HAP-1 (cell line): Measurements from ENCODE around the gene B3GALT5.

Experiments used
- DNase-seq, 2 experiments: peaks; one replicate each; pipeline ENCODE4 v3.0.0-alpha.2; 2016 to 2020; ENCODE audit warnings: low spot score in 2 of 2
- H3K27me3 ChIP-seq: fragments of 250-450 bp; sonication (Bioruptor Pico); 2 replicates; pipeline ENCODE4 v1.5.1; 2020; ENCODE audit warnings: low read depth, mild to moderate bottlenecking, moderate library complexity
- H3K36me3 ChIP-seq: fragments of 250-450 bp; sonication (Bioruptor Pico); replicated peaks from 2 replicates; pipeline ENCODE4 v1.5.1; 2020; ENCODE audit warnings: mild to moderate bottlenecking
- H3K4me1 ChIP-seq: fragments of 250-450 bp; sonication (Bioruptor Pico); 2 replicates; pipeline ENCODE4 v1.5.1; 2020; ENCODE audit warnings: mild to moderate bottlenecking
- H3K4me3 ChIP-seq: fragments of 250-450 bp; sonication (Bioruptor Pico); 2 replicates; pipeline ENCODE4 v1.5.1; 2020; ENCODE audit warnings: mild to moderate bottlenecking, moderate library complexity
- H3K9me3 ChIP-seq: fragments of 250-450 bp; sonication (Bioruptor Pico); 2 replicates; pipeline ENCODE4 v1.5.1; 2020; ENCODE audit warnings: mild to moderate bottlenecking, moderate library complexity
- in situ Hi-C: fragments of 300-500 bp; cut with MboI; formaldehyde crosslinking; loops from 3 replicates; pipeline ENCODE4 v1.14.3; 2020; ENCODE audit warnings: low sequenced_read_pairs, inconsistent platforms, mixed read lengths

B3GALT5 gene

DNA sequence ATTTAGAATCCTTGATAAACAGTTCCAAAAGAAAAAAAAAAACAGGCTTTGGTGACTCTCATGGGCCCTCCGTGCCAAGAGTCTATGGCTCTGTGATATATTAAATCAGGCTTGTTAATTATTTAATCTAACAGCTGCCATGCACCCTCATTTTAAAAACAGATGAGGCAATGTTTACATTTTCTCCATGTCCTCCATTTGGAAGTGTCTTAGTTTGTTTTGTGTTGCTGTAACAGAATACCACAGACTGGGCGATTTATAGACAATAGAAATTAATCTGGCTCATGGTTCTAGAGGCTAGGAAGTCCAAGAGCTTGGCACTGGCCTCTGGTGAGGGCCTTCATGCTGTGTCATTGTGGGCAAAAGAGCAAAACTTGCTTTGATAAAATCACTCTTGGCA is 58.0 kb downstream of the B3GALT5 start:
- Histone ChIP-seq H3K4me1 (no peaks in the 10 kb centered on the region), H3K27me3 (no peaks in the 10 kb centered on the region), H3K4me3 (no peak overlapping the region), H3K36me3 (no peaks in the 10 kb centered on the region), H3K9me3 (peaks cover 2% of the 10 kb centered on the region; the same call in 1 of the 2 replicates)
- DNase-seq = no peak
- in situ Hi-C loops = no loop called here

DNA sequence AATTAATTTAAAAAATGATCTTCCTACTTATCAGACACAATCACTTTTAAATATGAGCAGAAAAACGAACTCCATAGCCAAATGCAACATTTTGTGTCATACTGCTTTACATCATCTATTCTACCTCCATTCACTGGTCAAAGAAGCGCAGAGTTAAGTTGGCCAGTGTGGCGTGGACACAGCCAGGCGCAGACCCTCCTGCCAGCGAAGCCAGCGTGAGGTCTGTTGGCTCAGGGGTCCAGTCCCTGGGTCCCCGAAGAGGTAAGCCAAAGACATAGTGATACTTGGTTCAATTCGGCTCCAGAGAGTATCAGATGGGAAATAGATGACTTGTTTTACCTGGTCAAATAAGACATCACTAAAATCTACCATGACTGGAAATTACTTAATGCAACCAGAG is 59.2 kb downstream of the B3GALT5 start:
- H3K4me3 ChIP-seq = no peak overlapping the region
- DNase-seq = no peak
- no peaks in the 10 kb centered on the region for H3K27me3 ChIP-seq
- no peaks in the 10 kb centered on the region for H3K36me3 ChIP-seq
- in situ Hi-C loops = no loop called here
- H3K4me1 ChIP-seq = no peaks in the 10 kb centered on the region
- peaks cover 2% of the 10 kb centered on the region; the same call in 1 of the 2 replicates for H3K9me3 ChIP-seq

DNA sequence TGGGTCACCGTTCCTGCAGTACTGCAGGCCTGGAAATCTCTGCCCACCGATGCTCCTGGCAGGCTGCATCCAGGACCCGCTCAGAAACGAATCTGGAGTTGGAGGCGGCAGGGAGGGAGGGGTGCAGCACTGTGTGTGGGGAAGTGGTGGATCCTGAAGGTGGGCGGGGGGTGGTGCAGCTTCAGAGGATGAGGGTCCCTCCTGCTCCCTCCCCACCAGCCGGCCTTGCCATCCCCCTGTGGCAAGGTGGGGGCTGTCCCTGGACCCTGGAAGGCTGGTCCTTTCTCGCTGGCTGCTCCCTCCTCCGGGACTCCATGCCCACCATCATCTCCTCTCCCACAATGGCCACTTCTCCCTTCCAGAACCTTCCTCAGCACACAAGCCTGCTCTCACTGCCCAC is 60.4 kb downstream of the B3GALT5 start:
- no peaks in the 10 kb centered on the region for H3K36me3 ChIP-seq
- H3K4me1 ChIP-seq = no peaks in the 10 kb centered on the region
- H3K9me3 ChIP-seq = peaks cover 4% of the 10 kb centered on the region; the same call in 1 of the 2 replicates
- no peaks in the 10 kb centered on the region for H3K27me3 ChIP-seq
- in situ Hi-C loops = no loop called here
- H3K4me3 ChIP-seq = no peak overlapping the region
- DNase-seq = no peak

DNA sequence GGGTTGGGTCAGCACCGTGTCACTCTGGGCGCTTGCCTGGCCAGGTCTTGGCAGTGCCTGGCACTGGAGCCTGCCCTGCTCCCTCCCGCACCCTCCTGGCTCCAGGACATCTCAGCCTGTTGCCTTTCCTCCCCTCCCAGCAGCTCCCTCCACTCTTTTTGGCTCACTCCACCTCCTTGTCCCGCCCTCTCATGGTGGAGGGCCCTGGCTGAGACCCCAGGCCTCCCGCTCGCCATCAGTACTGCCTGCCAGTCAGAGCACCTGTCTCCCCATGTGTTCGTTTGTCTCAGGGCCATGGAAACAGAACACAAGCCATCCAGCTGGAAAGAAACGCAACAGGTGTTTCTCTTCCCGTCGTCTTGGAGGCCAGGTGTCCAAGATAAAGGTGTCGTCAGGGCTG is 61.0 kb downstream of the B3GALT5 start:
- Histone ChIP-seq H3K9me3 (peaks cover 4% of the 10 kb centered on the region; the same call in 1 of the 2 replicates), H3K36me3 (no peaks in the 10 kb centered on the region), H3K4me3 (no peak overlapping the region), H3K27me3 (no peaks in the 10 kb centered on the region), H3K4me1 (no peaks in the 10 kb centered on the region)
- in situ Hi-C loops = no loop called here
- no peak for DNase-seq

DNA sequence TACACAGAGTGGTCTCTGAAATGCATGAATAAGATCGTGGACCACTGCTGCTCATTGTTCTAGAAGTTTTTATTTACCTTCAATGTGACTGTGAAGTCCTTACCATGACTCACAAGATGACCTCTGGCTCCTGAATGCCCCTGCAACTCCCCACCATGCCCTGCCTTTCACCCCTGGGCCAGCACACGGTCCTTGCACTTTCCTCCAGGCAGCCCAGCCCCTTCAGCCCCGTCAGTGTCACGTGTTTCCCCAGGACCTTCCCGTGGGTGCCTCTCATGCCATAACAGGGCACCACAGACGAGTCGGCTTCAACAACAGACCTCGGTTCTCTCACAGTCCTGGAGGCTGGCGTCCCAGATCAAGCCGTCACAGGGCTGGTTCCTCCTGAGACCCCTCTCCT is 62.1 kb downstream of the B3GALT5 start:
- peaks cover 4% of the 10 kb centered on the region; the same call in 1 of the 2 replicates for H3K9me3 ChIP-seq
- in situ Hi-C loops = no loop called here
- no peak for DNase-seq
- no peaks in the 10 kb centered on the region for H3K27me3 ChIP-seq
- H3K4me3 ChIP-seq = no peak overlapping the region
- H3K36me3 ChIP-seq = no peaks in the 10 kb centered on the region
- H3K4me1 ChIP-seq = no peaks in the 10 kb centered on the region

DNA sequence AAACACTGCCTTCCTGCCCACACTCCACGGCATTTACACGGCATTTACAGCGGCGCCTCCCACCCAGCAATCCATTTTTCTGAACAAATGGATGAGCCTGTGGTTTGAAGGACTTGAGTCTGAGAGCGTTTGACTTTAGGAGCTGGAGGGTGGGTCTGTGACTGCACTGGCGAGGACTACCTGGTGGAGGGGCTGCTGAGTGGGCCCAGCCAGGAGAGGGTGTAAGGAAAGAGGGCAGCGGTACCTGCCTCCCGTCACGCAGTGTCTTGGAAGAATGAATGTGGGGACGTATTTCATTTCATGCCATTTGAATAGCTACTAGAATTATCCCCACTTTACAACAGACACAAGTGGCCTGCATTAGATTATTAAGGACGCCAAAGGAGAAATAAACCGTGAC is 62.9 kb downstream of the B3GALT5 start:
- in situ Hi-C loops = no loop called here
- H3K4me3 ChIP-seq = no peak overlapping the region
- no peaks in the 10 kb centered on the region for H3K4me1 ChIP-seq
- peaks cover 4% of the 10 kb centered on the region; the same call in 1 of the 2 replicates for H3K9me3 ChIP-seq
- H3K36me3 ChIP-seq = no peaks in the 10 kb centered on the region
- no peak for DNase-seq
- H3K27me3 ChIP-seq = no peaks in the 10 kb centered on the region

DNA sequence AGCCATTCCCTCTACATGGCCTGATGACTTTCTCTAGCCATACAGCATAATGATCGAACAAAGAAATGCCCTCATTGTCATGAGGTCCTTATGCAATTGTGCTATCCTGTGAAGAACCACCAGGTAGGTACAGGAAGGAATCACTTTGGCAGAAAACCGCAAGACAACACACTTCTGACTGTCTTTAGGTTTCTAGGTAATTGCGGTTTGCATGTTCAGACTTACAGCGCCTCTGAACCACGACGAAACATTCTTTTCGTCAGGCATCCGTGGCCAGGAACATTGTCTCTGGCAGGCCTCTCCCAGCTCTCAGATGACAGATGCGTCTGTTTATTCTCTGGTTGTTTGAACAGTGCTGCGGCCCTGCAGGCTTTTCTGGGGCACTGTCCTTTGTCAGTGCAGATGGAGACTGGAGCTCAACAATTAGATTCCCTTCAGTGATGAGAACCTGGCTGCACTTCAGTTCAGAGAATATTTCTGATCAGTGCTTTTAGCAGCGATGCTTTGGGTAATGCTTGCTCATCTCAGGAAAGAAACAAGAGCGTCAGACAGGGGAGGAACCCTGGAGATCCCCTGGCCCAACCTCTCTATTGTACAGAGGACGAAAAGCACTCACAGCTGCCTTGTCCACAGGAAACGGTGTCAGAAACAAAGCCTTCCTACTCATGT is 63.4 kb downstream of the B3GALT5 start:
- no peak overlapping the region for H3K4me3 ChIP-seq
- peaks cover 4% of the 10 kb centered on the region; the same call in 1 of the 2 replicates for H3K9me3 ChIP-seq
- H3K27me3 ChIP-seq = no peaks in the 10 kb centered on the region
- no peaks in the 10 kb centered on the region for H3K4me1 ChIP-seq
- H3K36me3 ChIP-seq = no peaks in the 10 kb centered on the region
- in situ Hi-C loops = no loop called here
- no peak for DNase-seq

DNA sequence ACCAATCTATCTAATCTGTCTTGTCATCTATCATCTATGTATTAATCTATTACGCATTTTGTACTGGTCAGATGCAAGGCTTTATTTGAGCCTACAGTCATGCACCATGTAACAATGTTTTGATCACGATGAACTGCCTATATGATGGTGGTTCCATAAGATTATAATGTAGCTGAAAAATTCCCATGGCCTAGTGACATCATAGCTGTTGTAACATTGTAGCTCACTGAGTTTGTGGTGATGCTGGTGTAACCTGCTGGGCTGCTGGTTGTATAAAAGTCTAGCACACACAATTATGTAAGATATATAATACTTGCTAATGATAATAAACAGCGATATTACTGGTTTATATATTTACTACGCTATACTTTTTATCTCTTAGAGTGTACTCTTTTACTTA is 67.5 kb downstream of the B3GALT5 start:
- H3K9me3 ChIP-seq = 0 out of 2 replicates have a peak, but pooled peaks cover 2% of the 10 kb centered on the region
- H3K4me3 ChIP-seq = no peak overlapping the region
- no peaks in the 10 kb centered on the region for H3K4me1 ChIP-seq
- no peak for DNase-seq
- H3K27me3 ChIP-seq = no peaks in the 10 kb centered on the region
- no peaks in the 10 kb centered on the region for H3K36me3 ChIP-seq
- in situ Hi-C loops = no loop called here

DNA sequence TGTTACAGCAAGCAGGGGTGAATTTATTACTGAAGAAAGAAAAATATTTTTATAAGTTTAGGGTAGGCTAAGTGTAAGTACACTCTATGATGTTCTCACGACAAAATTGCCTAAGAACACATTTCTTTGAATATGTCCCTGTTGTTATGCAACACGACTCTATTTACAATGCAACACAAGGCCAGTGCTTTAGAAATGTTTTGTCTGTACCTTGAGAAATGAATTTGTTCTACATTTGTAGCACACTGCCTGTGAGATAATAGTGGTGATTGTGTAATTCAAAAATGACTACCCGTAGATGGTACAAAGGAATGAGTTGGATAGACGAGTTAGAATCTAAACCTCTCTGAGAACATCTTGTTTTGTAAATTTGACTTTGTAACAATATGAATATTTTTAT is 68.5 kb downstream of the B3GALT5 start:
- no peak overlapping the region for H3K4me3 ChIP-seq
- DNase-seq = no peak
- H3K36me3 ChIP-seq = no peaks in the 10 kb centered on the region
- 0 out of 2 replicates have a peak, but pooled peaks cover 2% of the 10 kb centered on the region for H3K9me3 ChIP-seq
- in situ Hi-C loops = no loop called here
- H3K27me3 ChIP-seq = no peaks in the 10 kb centered on the region
- no peaks in the 10 kb centered on the region for H3K4me1 ChIP-seq

DNA sequence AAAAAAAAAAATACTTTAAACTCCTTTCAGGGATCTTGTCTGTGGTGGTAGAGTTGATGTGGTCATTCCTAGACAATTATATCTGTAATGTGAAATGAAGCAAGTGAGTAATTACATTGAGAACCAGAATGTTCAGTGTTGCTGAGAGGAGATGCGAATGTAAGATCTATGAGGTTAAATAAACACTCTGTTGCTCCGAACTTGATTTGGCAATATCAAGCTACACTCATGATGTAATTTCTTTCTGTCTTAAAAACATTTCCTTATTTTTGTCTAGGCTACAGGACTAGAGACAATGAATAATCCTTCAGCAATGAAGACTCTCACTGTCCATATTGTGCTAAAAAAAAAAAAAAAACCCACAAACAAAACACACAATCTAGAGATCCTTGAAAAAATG is 69.1 kb downstream of the B3GALT5 start:
- no peaks in the 10 kb centered on the region for H3K36me3 ChIP-seq
- 0 out of 2 replicates have a peak, but pooled peaks cover 2% of the 10 kb centered on the region for H3K9me3 ChIP-seq
- no peak for DNase-seq
- no peaks in the 10 kb centered on the region for H3K4me1 ChIP-seq
- H3K27me3 ChIP-seq = no peaks in the 10 kb centered on the region
- in situ Hi-C loops = no loop called here
- H3K4me3 ChIP-seq = no peak overlapping the region

DNA sequence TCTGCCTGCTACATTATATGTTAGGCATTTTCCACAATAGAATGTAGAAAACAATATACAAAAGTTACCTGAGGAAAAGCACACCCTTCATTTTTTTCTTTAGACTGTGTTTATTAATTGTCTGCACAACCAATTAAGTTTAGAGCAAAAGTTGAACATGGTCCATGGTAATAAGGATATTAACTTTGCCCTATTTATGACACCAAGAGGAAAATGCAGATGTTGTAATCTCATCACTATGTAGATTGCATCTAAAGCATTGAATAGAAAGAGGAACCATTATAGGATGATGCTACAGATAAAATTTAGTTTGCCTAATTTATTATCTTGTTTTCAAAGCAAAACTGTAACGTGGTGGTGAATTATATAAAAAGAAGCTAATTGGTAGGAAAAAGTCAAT is 72.5 kb downstream of the B3GALT5 start:
- Histone ChIP-seq H3K4me1 (no peaks in the 10 kb centered on the region), H3K4me3 (no peak overlapping the region), H3K36me3 (no peaks in the 10 kb centered on the region), H3K27me3 (no peaks in the 10 kb centered on the region), H3K9me3 (no peaks in the 10 kb centered on the region)
- DNase-seq = no peak
- in situ Hi-C loops = no loop called here

DNA sequence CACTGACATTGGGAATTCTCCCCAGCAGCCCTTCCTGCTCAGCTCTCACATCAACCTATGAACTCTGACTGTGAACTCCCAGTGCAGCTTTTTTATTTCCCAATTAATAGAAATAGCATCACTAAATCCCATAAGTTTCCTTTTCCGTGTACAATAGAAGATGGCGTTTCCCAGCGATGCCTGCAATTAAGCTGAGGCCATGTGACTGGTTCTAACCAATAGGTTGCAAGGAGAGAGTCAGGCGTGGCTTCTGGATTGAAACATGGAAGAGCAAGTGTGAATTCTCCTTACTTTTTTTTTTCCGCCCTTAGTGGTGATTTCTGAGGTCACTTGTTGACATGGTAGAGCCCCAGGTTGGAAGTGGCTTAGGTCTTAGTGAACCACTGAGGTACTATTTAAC is 73.3 kb downstream of the B3GALT5 start:
- no peak for DNase-seq
- no peak overlapping the region for H3K4me3 ChIP-seq
- H3K4me1 ChIP-seq = no peaks in the 10 kb centered on the region
- in situ Hi-C loops = no loop called here
- no peaks in the 10 kb centered on the region for H3K27me3 ChIP-seq
- no peaks in the 10 kb centered on the region for H3K36me3 ChIP-seq
- H3K9me3 ChIP-seq = no peaks in the 10 kb centered on the region

DNA sequence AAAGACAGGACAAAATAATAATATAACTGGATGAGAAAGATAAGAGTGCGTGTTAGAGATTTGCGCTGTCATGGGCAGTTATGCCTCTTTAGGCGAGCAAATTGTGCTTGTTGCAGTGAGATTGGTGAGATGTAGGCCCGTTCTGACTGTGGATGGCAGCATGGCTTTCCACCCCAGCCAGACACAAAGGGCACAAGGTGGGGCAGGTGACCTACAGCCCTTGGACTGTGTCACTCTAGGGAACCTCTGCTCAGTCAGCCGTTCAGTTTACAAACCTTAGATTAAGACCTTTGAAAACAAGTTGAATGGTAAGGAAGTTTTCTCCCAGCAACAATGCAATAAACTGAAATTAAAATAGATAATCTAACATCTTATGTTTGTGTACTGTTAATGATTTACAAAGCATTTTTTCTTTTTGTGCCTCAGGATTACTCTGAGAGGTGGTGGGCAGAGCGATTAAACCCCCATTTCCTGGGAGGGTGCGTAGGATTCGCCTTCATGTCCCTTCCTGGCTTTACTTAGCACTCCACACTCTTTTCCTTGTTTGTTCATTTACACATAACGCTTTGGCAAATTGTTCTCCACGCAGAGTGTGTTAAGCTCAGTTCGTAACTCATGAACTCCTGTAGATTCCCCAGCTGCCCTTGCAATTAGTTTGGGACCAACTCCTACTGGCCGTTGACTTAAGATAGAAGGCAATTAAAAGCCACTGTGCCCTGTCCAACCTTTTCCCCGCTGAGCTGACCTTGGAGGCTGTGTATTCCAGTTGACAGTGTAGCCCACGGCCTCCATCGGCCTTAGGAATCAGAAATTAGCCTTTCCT is 74.1 kb downstream of the B3GALT5 start:
- no peaks in the 10 kb centered on the region for H3K27me3 ChIP-seq
- no peak for DNase-seq
- H3K36me3 ChIP-seq = no peaks in the 10 kb centered on the region
- no peak overlapping the region for H3K4me3 ChIP-seq
- no peaks in the 10 kb centered on the region for H3K4me1 ChIP-seq
- in situ Hi-C loops = no loop called here
- no peaks in the 10 kb centered on the region for H3K9me3 ChIP-seq

DNA sequence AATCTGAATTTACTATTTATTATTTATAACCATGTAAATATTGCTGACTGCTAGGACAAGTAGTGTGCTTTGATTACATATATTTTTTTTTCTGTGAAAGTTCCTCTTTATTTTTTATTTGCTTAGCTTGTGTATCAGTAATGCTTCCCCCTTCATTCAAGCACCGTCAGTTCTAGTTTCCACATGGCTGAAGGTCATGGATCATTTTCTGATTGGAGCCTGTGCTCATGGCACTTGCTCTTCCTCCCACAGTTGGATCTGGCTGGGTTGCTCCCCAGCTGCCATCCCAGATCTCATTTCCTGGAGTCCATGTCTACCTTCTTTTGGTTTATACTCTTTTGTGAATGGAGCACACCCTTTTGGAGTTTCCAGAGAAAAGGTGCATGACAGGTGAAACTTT is 75.3 kb downstream of the B3GALT5 start:
- Histone ChIP-seq H3K36me3 (no peaks in the 10 kb centered on the region), H3K4me1 (no peaks in the 10 kb centered on the region), H3K9me3 (no peaks in the 10 kb centered on the region), H3K4me3 (no peak overlapping the region), H3K27me3 (no peaks in the 10 kb centered on the region)
- in situ Hi-C loops = no loop called here
- DNase-seq = no peak
